SK-N-SH (cell line): ENCODE data around the gene C10orf62.

Source experiments
- CTCF ChIP-seq: fragments of 200-600 bp; sonication (generic); IDR thresholded peaks from 2 replicates; pipeline ENCODE4 v1.6.1; 2017; ENCODE audit warnings: antibody characterized with exemption, mild to moderate bottlenecking, moderate library complexity
- EP300 ChIP-seq, 2 experiments: IDR thresholded peaks; 2 replicates each; pipeline versions ENCODE4 v1.4.0 to v1.6.1; 2012; ENCODE audit warnings: borderline replicate concordance in 1 of 2, low read depth in 1 of 2, low read length in 1 of 2
- JUND ChIP-seq: IDR thresholded peaks from 2 replicates; pipeline ENCODE4 v1.4.0; 2012
- MXI1 ChIP-seq: IDR thresholded peaks from 2 replicates; pipeline ENCODE4 v1.6.1; 2012; ENCODE audit warnings: mild to moderate bottlenecking, low read depth, low read length, improper control_type of control experiment
- POLR2AphosphoS5 ChIP-seq: IDR thresholded peaks from 2 replicates; pipeline ENCODE4 v1.6.1; 2012; ENCODE audit warnings: low read depth, low read length
- YY1 ChIP-seq: IDR thresholded peaks from 2 replicates; pipeline ENCODE4 v1.4.0; 2012; ENCODE audit warnings: low read depth, mild to moderate bottlenecking
- TF ChIP-seq, protein P1 (sequence below): fragments of 150-350 bp; IDR thresholded peaks from 2 replicates; pipeline ENCODE4 v1.6.1; 2016; ENCODE audit warnings: mild to moderate bottlenecking, low read depth, low read length
- TF ChIP-seq, protein P2 (sequence below): IDR thresholded peaks from 2 replicates; pipeline ENCODE4 v1.6.1; 2012; ENCODE audit warnings: mild to moderate bottlenecking, low read depth, low read length, moderate library complexity

- TF ChIP-seq, protein P1, sequence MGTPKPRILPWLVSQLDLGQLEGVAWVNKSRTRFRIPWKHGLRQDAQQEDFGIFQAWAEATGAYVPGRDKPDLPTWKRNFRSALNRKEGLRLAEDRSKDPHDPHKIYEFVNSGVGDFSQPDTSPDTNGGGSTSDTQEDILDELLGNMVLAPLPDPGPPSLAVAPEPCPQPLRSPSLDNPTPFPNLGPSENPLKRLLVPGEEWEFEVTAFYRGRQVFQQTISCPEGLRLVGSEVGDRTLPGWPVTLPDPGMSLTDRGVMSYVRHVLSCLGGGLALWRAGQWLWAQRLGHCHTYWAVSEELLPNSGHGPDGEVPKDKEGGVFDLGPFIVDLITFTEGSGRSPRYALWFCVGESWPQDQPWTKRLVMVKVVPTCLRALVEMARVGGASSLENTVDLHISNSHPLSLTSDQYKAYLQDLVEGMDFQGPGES = no peak
- peak; percentile 64; the same call in 1 of the 2 replicates for TF ChIP-seq POLR2AphosphoS5
- no peak for TF ChIP-seq MXI1
- TF ChIP-seq EP300 (IDR thresholded peaks at IDR 0.05; ENCODE audit: borderline replicate concordance in 1 of 2, low read depth in 1 of 2, low read length in 1 of 2) = peak in 1 of 2 experiments; percentile 73; a peak in 1 of 4 replicates
- TF ChIP-seq CTCF = no peak
- TF ChIP-seq JUND = peak; percentile 95
- TF ChIP-seq YY1 = peak; percentile 41; the same call in 1 of the 2 replicates
- TF ChIP-seq, protein P2, sequence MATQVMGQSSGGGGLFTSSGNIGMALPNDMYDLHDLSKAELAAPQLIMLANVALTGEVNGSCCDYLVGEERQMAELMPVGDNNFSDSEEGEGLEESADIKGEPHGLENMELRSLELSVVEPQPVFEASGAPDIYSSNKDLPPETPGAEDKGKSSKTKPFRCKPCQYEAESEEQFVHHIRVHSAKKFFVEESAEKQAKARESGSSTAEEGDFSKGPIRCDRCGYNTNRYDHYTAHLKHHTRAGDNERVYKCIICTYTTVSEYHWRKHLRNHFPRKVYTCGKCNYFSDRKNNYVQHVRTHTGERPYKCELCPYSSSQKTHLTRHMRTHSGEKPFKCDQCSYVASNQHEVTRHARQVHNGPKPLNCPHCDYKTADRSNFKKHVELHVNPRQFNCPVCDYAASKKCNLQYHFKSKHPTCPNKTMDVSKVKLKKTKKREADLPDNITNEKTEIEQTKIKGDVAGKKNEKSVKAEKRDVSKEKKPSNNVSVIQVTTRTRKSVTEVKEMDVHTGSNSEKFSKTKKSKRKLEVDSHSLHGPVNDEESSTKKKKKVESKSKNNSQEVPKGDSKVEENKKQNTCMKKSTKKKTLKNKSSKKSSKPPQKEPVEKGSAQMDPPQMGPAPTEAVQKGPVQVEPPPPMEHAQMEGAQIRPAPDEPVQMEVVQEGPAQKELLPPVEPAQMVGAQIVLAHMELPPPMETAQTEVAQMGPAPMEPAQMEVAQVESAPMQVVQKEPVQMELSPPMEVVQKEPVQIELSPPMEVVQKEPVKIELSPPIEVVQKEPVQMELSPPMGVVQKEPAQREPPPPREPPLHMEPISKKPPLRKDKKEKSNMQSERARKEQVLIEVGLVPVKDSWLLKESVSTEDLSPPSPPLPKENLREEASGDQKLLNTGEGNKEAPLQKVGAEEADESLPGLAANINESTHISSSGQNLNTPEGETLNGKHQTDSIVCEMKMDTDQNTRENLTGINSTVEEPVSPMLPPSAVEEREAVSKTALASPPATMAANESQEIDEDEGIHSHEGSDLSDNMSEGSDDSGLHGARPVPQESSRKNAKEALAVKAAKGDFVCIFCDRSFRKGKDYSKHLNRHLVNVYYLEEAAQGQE = 0 out of 2 replicates have a peak, but pooled peaks have one; percentile 46
Measured at GRCh38 chr10:97542169-97543024, 47.1 kb upstream of the C10orf62 start.
